ENCODE data around the gene CUX1.

CUX1 gene

GRCh38 chr7:102093599-102094315, 276.3 kb downstream of the CUX1 start:
- H3K27ac ChIP-seq = no peak overlapping the region
- H3K4me1 ChIP-seq (ENCODE audit: low read depth, poor library complexity, severe bottlenecking) = no peaks in the 10 kb centered on the region
- no peaks in the 10 kb centered on the region for H3K27me3 ChIP-seq (ENCODE audit: insufficient read depth, low read depth)
- H3K79me2 ChIP-seq (ENCODE audit: insufficient read depth, low read depth) = no peaks in the 10 kb centered on the region
- no peaks in the 10 kb centered on the region for H3K36me3 ChIP-seq (ENCODE audit: insufficient read depth)
- H4K20me1 ChIP-seq (ENCODE audit: insufficient read depth) = no peaks in the 10 kb centered on the region
- H3K4me2 ChIP-seq = no peak overlapping the region
- no peak for TF ChIP-seq CTCF (conservative IDR thresholded peaks at IDR 0.05; ENCODE audit: low read depth, low read length)
- no peak overlapping the region for H3K9ac ChIP-seq
- H3K4me3 ChIP-seq (IDR thresholded peaks at IDR 0.05; ENCODE audit: insufficient read depth, low read depth, low read length) = no peak overlapping the region
- no peak overlapping the region for H2AFZ ChIP-seq (ENCODE audit: low read depth)

- H3K36me3 ChIP-seq (ENCODE audit: insufficient read depth) = no peaks in the 10 kb centered on the region
- H2AFZ ChIP-seq (ENCODE audit: low read depth) = no peak overlapping the region
- no peaks in the 10 kb centered on the region for H3K4me1 ChIP-seq (ENCODE audit: low read depth, poor library complexity, severe bottlenecking)
- no peaks in the 10 kb centered on the region for H3K27me3 ChIP-seq (ENCODE audit: insufficient read depth, low read depth)
- no peak for TF ChIP-seq CTCF (conservative IDR thresholded peaks at IDR 0.05; ENCODE audit: low read depth, low read length)
- no peak overlapping the region for H3K27ac ChIP-seq
- H3K9ac ChIP-seq = no peak overlapping the region
- H4K20me1 ChIP-seq (ENCODE audit: insufficient read depth) = no peaks in the 10 kb centered on the region
- no peak overlapping the region for H3K4me3 ChIP-seq (IDR thresholded peaks at IDR 0.05; ENCODE audit: insufficient read depth, low read depth, low read length)
- no peaks in the 10 kb centered on the region for H3K79me2 ChIP-seq (ENCODE audit: insufficient read depth, low read depth)
- no peak overlapping the region for H3K4me2 ChIP-seq
Observed at GRCh38 chr7:102094316-102094650, 276.9 kb downstream of the CUX1 start.

- no peak overlapping the region for H3K9ac ChIP-seq
Observed at GRCh38 chr7:102095321-102096011, 278.0 kb downstream of the CUX1 start.

GRCh38 chr7:102096012-102096332, 278.5 kb downstream of the CUX1 start:
- H3K27me3 ChIP-seq (ENCODE audit: insufficient read depth, low read depth) = no peaks in the 10 kb centered on the region
- no peak overlapping the region for H2AFZ ChIP-seq (ENCODE audit: low read depth)
- H3K27ac ChIP-seq = no peak overlapping the region
- no peak for TF ChIP-seq CTCF (conservative IDR thresholded peaks at IDR 0.05; ENCODE audit: low read depth, low read length)
- H3K9ac ChIP-seq = no peak overlapping the region
- no peaks in the 10 kb centered on the region for H3K79me2 ChIP-seq (ENCODE audit: insufficient read depth, low read depth)
- no peak overlapping the region for H3K4me3 ChIP-seq (IDR thresholded peaks at IDR 0.05; ENCODE audit: insufficient read depth, low read depth, low read length)
- no peaks in the 10 kb centered on the region for H3K36me3 ChIP-seq (ENCODE audit: insufficient read depth)
- H3K4me2 ChIP-seq = no peak overlapping the region
- no peaks in the 10 kb centered on the region for H3K4me1 ChIP-seq (ENCODE audit: low read depth, poor library complexity, severe bottlenecking)
- H4K20me1 ChIP-seq (ENCODE audit: insufficient read depth) = no peaks in the 10 kb centered on the region

More at GRCh38 chr7:102095321-102096011, 278.0 kb downstream of the CUX1 start:
- Histone ChIP-seq H3K4me3 (IDR thresholded peaks at IDR 0.05; ENCODE audit: insufficient read depth, low read depth, low read length) (no peak overlapping the region), H3K4me1 (ENCODE audit: low read depth, poor library complexity, severe bottlenecking) (no peaks in the 10 kb centered on the region), H4K20me1 (ENCODE audit: insufficient read depth) (no peaks in the 10 kb centered on the region), H3K79me2 (ENCODE audit: insufficient read depth, low read depth) (no peaks in the 10 kb centered on the region), H3K27me3 (ENCODE audit: insufficient read depth, low read depth) (no peaks in the 10 kb centered on the region), H3K36me3 (ENCODE audit: insufficient read depth) (no peaks in the 10 kb centered on the region), H3K27ac (no peak overlapping the region), H3K4me2 (no peak overlapping the region), H2AFZ (ENCODE audit: low read depth) (no peak overlapping the region)
- no peak for TF ChIP-seq CTCF (conservative IDR thresholded peaks at IDR 0.05; ENCODE audit: low read depth, low read length)

All from KMS-11 (cell line).